ENCODE data around the gene GLRA2. TPM values are rescaled to one million over a fixed set of nuclear protein-coding genes. Genes with fewer than 3 reads are reported as not detected.

GLRA2 gene
- total RNA-seq, 5 donors from 2014 or later (not counting 1 experiment from before 2014, with no cell fraction given) = not detected

DNA sequence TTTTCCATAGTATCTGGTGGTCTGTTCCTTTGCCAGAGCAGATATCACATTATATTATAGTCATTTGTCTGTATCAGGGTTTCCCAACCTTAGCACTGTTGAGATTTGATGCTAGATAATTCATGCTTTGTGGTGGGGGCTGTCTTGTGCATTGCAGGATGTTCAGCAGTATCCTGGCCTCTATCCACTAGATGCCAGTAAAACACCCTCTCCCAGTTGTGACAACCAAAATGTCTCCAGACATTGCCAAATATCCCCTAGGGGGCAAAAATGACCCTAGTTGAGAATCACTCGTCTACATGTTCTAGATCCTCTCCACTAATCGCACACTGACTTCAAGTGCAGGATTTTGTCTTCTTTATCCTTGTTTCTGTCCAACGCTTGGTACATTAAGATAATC lies 182.8 kb downstream of the GLRA2 start:
- WGBS (ENCODE audit: insufficient coverage) = no CpG with 5 or more reads among the region's 3 CpGs
- Mint-ChIP-seq H3K9me3 (no peaks in the 10 kb centered on the region), H3K27me3 (peaks cover 0 to 7% of the 10 kb centered on the region in 2 donors), H3K27ac (no peak overlapping the region), H3K4me3 (no peak overlapping the region), H3K36me3 (no peaks in the 10 kb centered on the region), H3K4me1 (no peaks in the 10 kb centered on the region)
- Histone ChIP-seq H3K36me3 (ENCODE audit: control insufficient read depth in 2 of 2, extremely low read depth in 1 of 2, insufficient read depth in 1 of 2, low read length in 1 of 2) (no peaks in the 10 kb centered on the region), H3K9me3 (no peaks in the 10 kb centered on the region), H3K4me1 (ENCODE audit: control insufficient read depth in 1 of 2, extremely low read depth in 1 of 2, insufficient read depth in 2 of 2, low read length in 2 of 2) (no peaks in the 10 kb centered on the region), H3K4me3 (ENCODE audit: control insufficient read depth in 1 of 2, extremely low read depth in 1 of 2, low read length in 1 of 2) (no peak overlapping the region), H3K27me3 (replicated peaks in 1 of 2; ENCODE audit: control insufficient read depth in 2 of 2, extremely low read depth in 1 of 2, insufficient read depth in 2 of 2, low read length in 1 of 2) (no peaks in the 10 kb centered on the region), H3K27ac (ENCODE audit: low read length) (no peak overlapping the region)
- DNase-seq = no peak
- ChIA-PET CTCF (no interaction called here), POLR2A (no interaction called here)
- no peak for ATAC-seq (replicated peaks in 1 of 4)

DNA sequence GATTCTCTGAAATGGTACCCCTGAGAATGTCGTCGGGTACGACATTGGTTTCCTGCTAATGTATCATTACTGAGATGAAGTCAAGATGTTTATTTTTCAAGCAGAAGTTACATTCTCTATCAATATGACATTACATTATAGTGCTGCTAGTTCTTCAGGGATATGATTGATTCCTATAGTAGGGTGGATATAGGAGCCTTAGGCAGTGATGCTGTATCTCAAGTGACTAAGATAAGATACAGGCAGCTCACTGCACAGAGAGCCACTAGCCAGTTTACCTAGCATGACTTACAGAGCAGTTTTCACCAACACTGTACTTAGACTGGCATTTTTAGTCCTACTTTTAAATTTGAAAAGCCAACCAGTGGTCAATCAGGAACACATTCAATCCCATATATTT lies 188.6 kb downstream of the GLRA2 start:
- Mint-ChIP-seq H3K4me3 (no peak overlapping the region), H3K9me3 (no peaks in the 10 kb centered on the region), H3K27ac (no peak overlapping the region), H3K27me3 (peaks cover 0 to 2% of the 10 kb centered on the region in 2 donors), H3K4me1 (no peaks in the 10 kb centered on the region), H3K36me3 (no peaks in the 10 kb centered on the region)
- ChIA-PET CTCF (no interaction called here), POLR2A (no interaction called here)
- Histone ChIP-seq H3K4me1 (ENCODE audit: control insufficient read depth in 1 of 2, extremely low read depth in 1 of 2, insufficient read depth in 2 of 2, low read length in 2 of 2) (no peaks in the 10 kb centered on the region), H3K4me3 (ENCODE audit: control insufficient read depth in 1 of 2, extremely low read depth in 1 of 2, low read length in 1 of 2) (no peak overlapping the region), H3K9me3 (no peaks in the 10 kb centered on the region), H3K36me3 (ENCODE audit: control insufficient read depth in 2 of 2, extremely low read depth in 1 of 2, insufficient read depth in 1 of 2, low read length in 1 of 2) (no peaks in the 10 kb centered on the region), H3K27me3 (replicated peaks in 1 of 2; ENCODE audit: control insufficient read depth in 2 of 2, extremely low read depth in 1 of 2, insufficient read depth in 2 of 2, low read length in 1 of 2) (no peaks in the 10 kb centered on the region), H3K27ac (ENCODE audit: low read length) (no peak overlapping the region)
- DNase-seq (no peak), ATAC-seq (replicated peaks in 1 of 4) (no peak)
- no CpG with 5 or more reads among the region's 3 CpGs for WGBS (ENCODE audit: insufficient coverage)

DNA sequence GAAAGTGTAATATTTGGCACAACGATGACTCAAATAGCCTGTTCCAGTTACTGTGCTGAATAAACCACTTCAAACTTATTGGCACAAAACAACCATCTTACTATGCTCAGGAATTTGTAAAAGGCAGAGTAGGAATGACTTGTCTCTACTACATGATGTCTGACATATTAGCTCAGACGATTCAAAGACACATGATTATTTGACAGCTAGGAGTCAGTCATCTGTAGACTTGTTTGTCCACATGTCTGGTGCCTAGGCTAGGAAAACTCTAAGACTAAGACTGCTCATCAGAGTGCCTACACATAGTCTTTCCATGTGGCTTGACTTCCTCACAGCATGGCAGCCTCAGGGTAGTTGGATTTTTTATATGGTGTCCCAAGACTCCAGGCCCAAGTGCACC lies 189.1 kb downstream of the GLRA2 start:
- Mint-ChIP-seq H3K4me1 (no peaks in the 10 kb centered on the region), H3K9me3 (no peaks in the 10 kb centered on the region), H3K4me3 (no peak overlapping the region), H3K27ac (no peak overlapping the region), H3K27me3 (no peaks in the 10 kb centered on the region), H3K36me3 (no peaks in the 10 kb centered on the region)
- POLR2A ChIA-PET = no interaction called here
- WGBS (ENCODE audit: insufficient coverage) = no CpG with 5 or more reads among the region's 2 CpGs
- Histone ChIP-seq H3K36me3 (ENCODE audit: control insufficient read depth in 2 of 2, extremely low read depth in 1 of 2, insufficient read depth in 1 of 2, low read length in 1 of 2) (no peaks in the 10 kb centered on the region), H3K27ac (ENCODE audit: low read length) (no peak overlapping the region), H3K4me1 (ENCODE audit: control insufficient read depth in 1 of 2, extremely low read depth in 1 of 2, insufficient read depth in 2 of 2, low read length in 2 of 2) (no peaks in the 10 kb centered on the region), H3K9me3 (no peaks in the 10 kb centered on the region), H3K27me3 (replicated peaks in 1 of 2; ENCODE audit: control insufficient read depth in 2 of 2, extremely low read depth in 1 of 2, insufficient read depth in 2 of 2, low read length in 1 of 2) (no peaks in the 10 kb centered on the region), H3K4me3 (ENCODE audit: control insufficient read depth in 1 of 2, extremely low read depth in 1 of 2, low read length in 1 of 2) (no peak overlapping the region)
- CTCF ChIA-PET = no interaction called here
- ATAC-seq (replicated peaks in 1 of 4) (no peak), DNase-seq (no peak)

DNA sequence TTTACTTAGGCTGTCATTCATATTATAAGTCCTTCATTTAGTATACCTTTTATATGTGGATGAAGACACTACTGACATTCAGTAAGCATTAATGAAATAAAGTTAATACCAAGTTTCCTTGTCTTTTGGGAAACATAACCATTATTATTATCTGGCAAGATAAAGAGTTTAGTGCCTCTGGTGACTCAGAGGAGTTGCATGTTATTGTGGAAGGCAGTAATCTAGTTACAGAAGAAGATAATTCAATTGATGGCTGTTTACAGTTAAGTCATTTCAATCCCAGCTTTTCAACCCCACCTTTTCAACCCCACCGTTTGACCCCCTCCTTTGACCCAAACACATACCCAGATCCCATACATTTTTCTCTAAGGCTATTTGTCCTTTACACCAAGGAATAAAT lies 199.7 kb downstream of the GLRA2 start:
- DNase-seq (no peak), ATAC-seq (replicated peaks in 1 of 4) (no peak)
- Mint-ChIP-seq H3K9me3 (no peaks in the 10 kb centered on the region), H3K4me1 (no peaks in the 10 kb centered on the region), H3K4me3 (no peak overlapping the region), H3K27me3 (peaks cover 0 to 4% of the 10 kb centered on the region in 2 donors), H3K36me3 (no peaks in the 10 kb centered on the region), H3K27ac (no peak overlapping the region)
- Histone ChIP-seq H3K27me3 (replicated peaks in 1 of 2; ENCODE audit: control insufficient read depth in 2 of 2, extremely low read depth in 1 of 2, insufficient read depth in 2 of 2, low read length in 1 of 2) (no peaks in the 10 kb centered on the region), H3K4me3 (ENCODE audit: control insufficient read depth in 1 of 2, extremely low read depth in 1 of 2, low read length in 1 of 2) (no peak overlapping the region), H3K27ac (ENCODE audit: low read length) (no peak overlapping the region), H3K9me3 (no peaks in the 10 kb centered on the region), H3K4me1 (ENCODE audit: control insufficient read depth in 1 of 2, extremely low read depth in 1 of 2, insufficient read depth in 2 of 2, low read length in 2 of 2) (no peaks in the 10 kb centered on the region), H3K36me3 (ENCODE audit: control insufficient read depth in 2 of 2, extremely low read depth in 1 of 2, insufficient read depth in 1 of 2, low read length in 1 of 2) (no peaks in the 10 kb centered on the region)
- POLR2A ChIA-PET = no interaction called here
- WGBS (ENCODE audit: insufficient coverage) = no CpG with 5 or more reads among the region's 1 CpG
- CTCF ChIA-PET = no interaction called here

DNA sequence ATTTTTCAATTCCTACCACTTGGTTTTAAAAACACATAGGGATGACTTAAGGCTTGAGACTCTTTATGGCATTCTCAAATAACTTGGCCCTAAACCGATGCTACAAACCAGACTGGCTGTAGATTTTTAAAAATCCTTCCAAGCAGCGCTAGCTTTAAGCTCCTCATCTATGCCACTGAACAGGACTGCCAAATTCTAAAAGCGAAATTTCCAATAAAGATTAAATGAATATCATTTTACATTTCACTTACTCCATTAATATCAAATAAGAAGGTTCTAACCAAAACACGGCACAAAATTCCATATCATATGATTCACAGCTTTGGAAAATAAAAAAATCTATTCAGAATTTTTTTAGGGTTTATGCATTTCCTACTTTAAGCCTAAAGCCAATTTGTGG lies 209.3 kb downstream of the GLRA2 start:
- H3K9me3 Mint-ChIP-seq = peaks cover 0 to 4% (median 2%) of the 10 kb centered on the region in 3 donors
- POLR2A ChIA-PET = no interaction called here
- ATAC-seq (replicated peaks in 1 of 4) (no peak), DNase-seq (no peak)
- Histone ChIP-seq H3K27ac (ENCODE audit: low read length) (no peak overlapping the region), H3K9me3 (no peaks in the 10 kb centered on the region), H3K27me3 (replicated peaks in 1 of 2; ENCODE audit: control insufficient read depth in 2 of 2, extremely low read depth in 1 of 2, insufficient read depth in 2 of 2, low read length in 1 of 2) (no peaks in the 10 kb centered on the region), H3K4me1 (ENCODE audit: control insufficient read depth in 1 of 2, extremely low read depth in 1 of 2, insufficient read depth in 2 of 2, low read length in 2 of 2) (no peaks in the 10 kb centered on the region), H3K4me3 (ENCODE audit: control insufficient read depth in 1 of 2, extremely low read depth in 1 of 2, low read length in 1 of 2) (no peak overlapping the region), H3K36me3 (ENCODE audit: control insufficient read depth in 2 of 2, extremely low read depth in 1 of 2, insufficient read depth in 1 of 2, low read length in 1 of 2) (no peaks in the 10 kb centered on the region)
- H3K27ac Mint-ChIP-seq = no peak overlapping the region
- H3K27me3 Mint-ChIP-seq = peaks cover 0 to 7% of the 10 kb centered on the region in 2 donors
- no CpG with 5 or more reads among the region's 4 CpGs for WGBS (ENCODE audit: insufficient coverage)
- H3K36me3 Mint-ChIP-seq = no peaks in the 10 kb centered on the region
- H3K4me3 Mint-ChIP-seq = no peak overlapping the region
- H3K4me1 Mint-ChIP-seq = no peaks in the 10 kb centered on the region
- CTCF ChIA-PET = no interaction called here

DNA sequence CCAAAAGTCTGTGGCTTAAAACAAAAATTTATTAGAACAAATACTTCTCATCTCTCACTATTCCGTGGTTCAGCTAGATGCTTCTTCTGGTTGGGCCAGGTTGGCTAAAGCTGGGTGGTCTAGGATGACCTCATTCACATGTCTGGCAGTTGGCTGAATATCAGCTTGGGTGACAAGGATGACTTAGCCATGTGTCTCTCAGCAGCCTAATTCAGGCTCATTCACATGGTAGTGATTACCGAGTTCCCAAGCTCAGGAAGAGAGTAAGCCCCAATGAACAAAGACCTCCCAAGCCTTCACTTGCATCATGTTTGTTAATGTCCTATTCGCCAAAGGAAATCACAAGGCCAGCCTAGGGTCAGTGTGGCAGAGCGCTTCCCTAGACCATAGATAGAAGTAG lies 224.1 kb downstream of the GLRA2 start:
- ATAC-seq (replicated peaks in 1 of 4) (no peak), DNase-seq (no peak)
- no peaks in the 10 kb centered on the region for H3K36me3 Mint-ChIP-seq
- no peak overlapping the region for H3K4me3 Mint-ChIP-seq
- peaks cover 0 to 3% (median 0%) of the 10 kb centered on the region in 3 donors for H3K9me3 Mint-ChIP-seq
- H3K27ac Mint-ChIP-seq = no peak overlapping the region
- Histone ChIP-seq H3K27ac (ENCODE audit: low read length) (no peak overlapping the region), H3K4me3 (ENCODE audit: control insufficient read depth in 1 of 2, extremely low read depth in 1 of 2, low read length in 1 of 2) (no peak overlapping the region), H3K4me1 (ENCODE audit: control insufficient read depth in 1 of 2, extremely low read depth in 1 of 2, insufficient read depth in 2 of 2, low read length in 2 of 2) (no peaks in the 10 kb centered on the region), H3K36me3 (ENCODE audit: control insufficient read depth in 2 of 2, extremely low read depth in 1 of 2, insufficient read depth in 1 of 2, low read length in 1 of 2) (no peaks in the 10 kb centered on the region), H3K27me3 (replicated peaks in 1 of 2; ENCODE audit: control insufficient read depth in 2 of 2, extremely low read depth in 1 of 2, insufficient read depth in 2 of 2, low read length in 1 of 2) (no peaks in the 10 kb centered on the region), H3K9me3 (no peaks in the 10 kb centered on the region)
- CTCF ChIA-PET = no interaction called here
- no peaks in the 10 kb centered on the region for H3K4me1 Mint-ChIP-seq
- peaks cover 0 to 3% of the 10 kb centered on the region in 2 donors for H3K27me3 Mint-ChIP-seq
- no CpG with 5 or more reads among the region's 4 CpGs for WGBS (ENCODE audit: insufficient coverage)
- POLR2A ChIA-PET = no interaction called here

DNA sequence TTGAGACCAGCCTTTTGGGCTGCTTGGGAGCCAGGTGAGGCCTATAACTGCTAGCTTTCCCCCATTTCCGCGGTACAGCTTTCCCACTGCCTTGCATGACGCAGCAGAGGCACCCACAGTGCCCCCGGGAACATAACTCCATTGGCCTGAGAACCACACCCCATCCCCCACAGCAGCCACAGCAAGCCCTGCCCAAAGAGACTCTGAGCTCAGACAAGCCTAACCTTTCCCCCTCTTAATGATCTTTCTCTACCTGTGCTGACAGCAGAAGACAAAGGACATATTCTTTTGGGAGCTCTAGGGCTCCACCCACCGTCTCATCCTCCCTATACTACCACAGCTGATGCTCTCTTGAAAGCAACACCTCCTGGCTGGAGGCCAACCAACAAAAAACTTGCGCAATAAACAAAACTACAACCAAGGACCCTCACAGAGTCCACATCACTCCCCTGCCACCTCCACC lies 228.7 kb downstream of the GLRA2 start:
- no peak overlapping the region for H3K4me3 ChIP-seq (ENCODE audit: control insufficient read depth in 1 of 2, extremely low read depth in 1 of 2, low read length in 1 of 2)
- no peak overlapping the region for H3K27ac Mint-ChIP-seq
- peaks cover 0 to 6% (median 0%) of the 10 kb centered on the region in 3 donors for H3K9me3 Mint-ChIP-seq
- no peaks in the 10 kb centered on the region for H3K4me1 Mint-ChIP-seq
- H3K4me3 Mint-ChIP-seq = no peak overlapping the region
- H3K4me1 ChIP-seq (ENCODE audit: control insufficient read depth in 1 of 2, extremely low read depth in 1 of 2, insufficient read depth in 2 of 2, low read length in 2 of 2) = no peaks in the 10 kb centered on the region
- no peaks in the 10 kb centered on the region for H3K36me3 Mint-ChIP-seq
- H3K27me3 ChIP-seq (replicated peaks in 1 of 2; ENCODE audit: control insufficient read depth in 2 of 2, extremely low read depth in 1 of 2, insufficient read depth in 2 of 2, low read length in 1 of 2) = no peaks in the 10 kb centered on the region
- ATAC-seq (replicated peaks in 1 of 4) (no peak), DNase-seq (no peak)
- H3K27ac ChIP-seq (ENCODE audit: low read length) = no peak overlapping the region
- no peaks in the 10 kb centered on the region for H3K36me3 ChIP-seq (ENCODE audit: control insufficient read depth in 2 of 2, extremely low read depth in 1 of 2, insufficient read depth in 1 of 2, low read length in 1 of 2)
- H3K27me3 Mint-ChIP-seq = peaks cover 0 to 3% of the 10 kb centered on the region in 2 donors
- H3K9me3 ChIP-seq = no peaks in the 10 kb centered on the region
- CTCF ChIA-PET = no interaction called here
- POLR2A ChIA-PET = no interaction called here
- WGBS (ENCODE audit: insufficient coverage) = 86% methylated on average over 1 of the region's 6 CpGs

Data from T-cell (primary cell).